Coronary artery (tissue), 2 donors: ENCODE results near the gene POLA1.

Experiments
- DNase-seq: peaks from one replicate; pipeline ENCODE4 v3.0.0-alpha.2; 2017; ENCODE audit warnings: low spot score
- H3K27ac ChIP-seq, 2 donors: fragments of 200-600 bp; sonication (generic); one replicate each; pipeline ENCODE4 v1.5.1; 2016 to 2019
- H3K4me3 ChIP-seq: fragments of 200-600 bp; sonication (generic); 2 replicates; pipeline ENCODE4 v1.5.1; 2016; ENCODE audit warnings: mild to moderate bottlenecking, moderate library complexity
- CTCF ChIP-seq: fragments of 200-600 bp; sonication (generic); IDR thresholded peaks from one replicate; pipeline ENCODE4 v1.5.1; 2019; ENCODE audit warnings: antibody characterized with exemption

Gene POLA1

GRCh38 chrX:24983931-24984330 lies 290.2 kb downstream of the POLA1 start:
- DNase-seq, result no peak
- TF ChIP-seq CTCF, result no peak
- H3K4me3 ChIP-seq, result no peak overlapping the region
- no peak overlapping the region for H3K27ac ChIP-seq

GRCh38 chrX:24985120-24985519 lies 291.4 kb downstream of the POLA1 start:
- H3K4me3 ChIP-seq, result no peak overlapping the region
- no peak overlapping the region for H3K27ac ChIP-seq
- DNase-seq, result no peak
- TF ChIP-seq CTCF, result no peak

GRCh38 chrX:24987731-24988130 lies 294.0 kb downstream of the POLA1 start:
- DNase-seq, result no peak
- TF ChIP-seq CTCF, result no peak
- Histone ChIP-seq H3K27ac (no peak overlapping the region), H3K4me3 (no peak overlapping the region)

GRCh38 chrX:24988314-24988713 lies 294.6 kb downstream of the POLA1 start:
- no peak overlapping the region for H3K27ac ChIP-seq
- TF ChIP-seq CTCF, result no peak
- no peak for DNase-seq
- H3K4me3 ChIP-seq, result no peak overlapping the region

GRCh38 chrX:24990535-24990934 lies 296.8 kb downstream of the POLA1 start:
- Histone ChIP-seq H3K27ac (no peak overlapping the region), H3K4me3 (no peak overlapping the region)
- TF ChIP-seq CTCF, result no peak
- no peak for DNase-seq

GRCh38 chrX:24993879-24994278 lies 300.2 kb downstream of the POLA1 start:
- TF ChIP-seq CTCF, result no peak
- H3K27ac ChIP-seq, result no peak overlapping the region
- no peak overlapping the region for H3K4me3 ChIP-seq
- no peak for DNase-seq

- TF ChIP-seq CTCF, result no peak
Measured at GRCh38 chrX:24996096-24996709, 302.5 kb downstream of the POLA1 start.

More at GRCh38 chrX:24996096-24996709, 302.5 kb downstream of the POLA1 start:
- Histone ChIP-seq H3K27ac (no peak overlapping the region), H3K4me3 (no peak overlapping the region)
- DNase-seq, result no peak
